ENCODE data around the gene NEK2. TPM values are rescaled to one million over a fixed set of nuclear protein-coding genes. Genes with fewer than 3 reads are reported as not detected.
A peak's percentile ranks its signal among the peaks of the same experiment; 100 is the strongest.
"Not testable (repeated sequence)": the region's sequence is repeated elsewhere in the genome, so short reads cannot be mapped to it uniquely, and the experiment has no call there.

The NEK2 gene
- total RNA-seq, 2 donors from 2014 or later: 35.4 to 75.4 TPM

GRCh38 chr1:211631168-211631567 lies 44.3 kb downstream of the NEK2 start:
- Mint-ChIP-seq H3K27ac (no peak overlapping the region), H3K9me3 (no peaks in the 10 kb centered on the region), H3K36me3 (no peaks in the 10 kb centered on the region)
- DNase-seq (ENCODE audit: low spot score in 2 of 2) (no peak), ATAC-seq (no peak)

GRCh38 chr1:211630236-211631081 lies 45.0 kb downstream of the NEK2 start:
- no peaks in the 10 kb centered on the region for H3K36me3 Mint-ChIP-seq
- no peak for ATAC-seq

GRCh38 chr1:211628417-211628816 lies 47.0 kb downstream of the NEK2 start:
- no peaks in the 10 kb centered on the region for H3K36me3 Mint-ChIP-seq
- DNase-seq (ENCODE audit: low spot score in 2 of 2) (no peak), ATAC-seq (no peak)

More at GRCh38 chr1:211630236-211631081, 45.0 kb downstream of the NEK2 start:
- H3K27ac Mint-ChIP-seq: no peak overlapping the region
- no peak for DNase-seq (ENCODE audit: low spot score in 2 of 2)
- H3K9me3 Mint-ChIP-seq: no peaks in the 10 kb centered on the region

GRCh38 chr1:211627259-211627658 lies 48.2 kb downstream of the NEK2 start:
- H3K9me3 Mint-ChIP-seq: no peaks in the 10 kb centered on the region
- H3K36me3 Mint-ChIP-seq: no peaks in the 10 kb centered on the region
- no peak overlapping the region for H3K27ac Mint-ChIP-seq
- DNase-seq (ENCODE audit: low spot score in 2 of 2) (no peak), ATAC-seq (no peak)

More at GRCh38 chr1:211628417-211628816, 47.0 kb downstream of the NEK2 start:
- Mint-ChIP-seq H3K9me3 (no peaks in the 10 kb centered on the region), H3K27ac (no peak overlapping the region)

GRCh38 chr1:211625866-211626265 lies 49.6 kb downstream of the NEK2 start:
- not testable (repeated sequence) for ATAC-seq; DNase-seq (ENCODE audit: low spot score in 2 of 2); H3K27ac Mint-ChIP-seq; H3K9me3 Mint-ChIP-seq; H3K36me3 Mint-ChIP-seq

GRCh38 chr1:211625040-211625439 lies 50.4 kb downstream of the NEK2 start:
- Mint-ChIP-seq H3K36me3 (no peaks in the 10 kb centered on the region), H3K9me3 (no peaks in the 10 kb centered on the region), H3K27ac (no peak overlapping the region)
- ATAC-seq (peak in 1 of 2 donors; percentile 41), DNase-seq (ENCODE audit: low spot score in 2 of 2) (no peak)

- Mint-ChIP-seq H3K36me3 (no peaks in the 10 kb centered on the region), H3K27ac (no peak overlapping the region), H3K9me3 (no peaks in the 10 kb centered on the region)
- ATAC-seq (peak in 1 of 2 donors; percentile 47), DNase-seq (ENCODE audit: low spot score in 2 of 2) (no peak)
Observed at GRCh38 chr1:211623515-211623914, 51.9 kb downstream of the NEK2 start.

GRCh38 chr1:211621447-211622198 lies 53.8 kb downstream of the NEK2 start:
- no peak overlapping the region for H3K27ac Mint-ChIP-seq
- H3K9me3 Mint-ChIP-seq: no peaks in the 10 kb centered on the region
- DNase-seq (ENCODE audit: low spot score in 2 of 2) (no peak), ATAC-seq (no peak)
- no peaks in the 10 kb centered on the region for H3K36me3 Mint-ChIP-seq

GRCh38 chr1:211620097-211620496 lies 55.3 kb downstream of the NEK2 start:
- Mint-ChIP-seq H3K27ac (no peak overlapping the region), H3K36me3 (no peaks in the 10 kb centered on the region), H3K9me3 (no peaks in the 10 kb centered on the region)
- DNase-seq (ENCODE audit: low spot score in 2 of 2): no peak
- no peak for ATAC-seq

- H3K9me3 Mint-ChIP-seq: no peaks in the 10 kb centered on the region
- DNase-seq (ENCODE audit: low spot score in 2 of 2): no peak
- no peaks in the 10 kb centered on the region for H3K36me3 Mint-ChIP-seq
- no peak for ATAC-seq
- H3K27ac Mint-ChIP-seq: no peak overlapping the region
Observed at GRCh38 chr1:211619033-211619996, 56.1 kb downstream of the NEK2 start.

- DNase-seq (ENCODE audit: low spot score in 2 of 2) (no peak), ATAC-seq (no peak)
- Mint-ChIP-seq H3K9me3 (no peaks in the 10 kb centered on the region), H3K27ac (peak overlapping the region in 1 of 2 donors; percentile 14), H3K36me3 (no peaks in the 10 kb centered on the region)
Observed at GRCh38 chr1:211616965-211617297, 58.5 kb downstream of the NEK2 start.

GRCh38 chr1:211616231-211616964 lies 59.0 kb downstream of the NEK2 start:
- DNase-seq (ENCODE audit: low spot score in 2 of 2): no peak
- no peaks in the 10 kb centered on the region for H3K36me3 Mint-ChIP-seq
- H3K27ac Mint-ChIP-seq: no peak overlapping the region
- ATAC-seq: no peak
- no peaks in the 10 kb centered on the region for H3K9me3 Mint-ChIP-seq

GRCh38 chr1:211614615-211615014 lies 60.8 kb downstream of the NEK2 start:
- Mint-ChIP-seq H3K27ac (no peak overlapping the region), H3K36me3 (no peaks in the 10 kb centered on the region), H3K9me3 (no peaks in the 10 kb centered on the region)
- ATAC-seq (no peak), DNase-seq (ENCODE audit: low spot score in 2 of 2) (no peak)

GRCh38 chr1:211613951-211614350 lies 61.5 kb downstream of the NEK2 start:
- Mint-ChIP-seq H3K36me3 (no peaks in the 10 kb centered on the region), H3K27ac (no peak overlapping the region), H3K9me3 (no peaks in the 10 kb centered on the region)
- ATAC-seq: no peak
- DNase-seq (ENCODE audit: low spot score in 2 of 2): no peak

GRCh38 chr1:211613108-211613947 lies 62.1 kb downstream of the NEK2 start:
- ATAC-seq: peak in 1 of 2 donors; percentile 37

More at GRCh38 chr1:211613108-211613947, 62.1 kb downstream of the NEK2 start:
- Mint-ChIP-seq H3K36me3 (no peaks in the 10 kb centered on the region), H3K9me3 (no peaks in the 10 kb centered on the region), H3K27ac (peak overlapping the region in 1 of 2 donors; percentile 68)
- DNase-seq (ENCODE audit: low spot score in 2 of 2): no peak
